ENCODE results near the gene TNFRSF8. TPM values are rescaled to one million over a fixed set of nuclear protein-coding genes. Genes with fewer than 3 reads are reported as not detected.

TNFRSF8 gene
- total and polyA plus RNA-seq, 2 donors (not counting 1 experiment from before 2014, with no cell fraction given): 0.36 to 0.57 TPM

DNA sequence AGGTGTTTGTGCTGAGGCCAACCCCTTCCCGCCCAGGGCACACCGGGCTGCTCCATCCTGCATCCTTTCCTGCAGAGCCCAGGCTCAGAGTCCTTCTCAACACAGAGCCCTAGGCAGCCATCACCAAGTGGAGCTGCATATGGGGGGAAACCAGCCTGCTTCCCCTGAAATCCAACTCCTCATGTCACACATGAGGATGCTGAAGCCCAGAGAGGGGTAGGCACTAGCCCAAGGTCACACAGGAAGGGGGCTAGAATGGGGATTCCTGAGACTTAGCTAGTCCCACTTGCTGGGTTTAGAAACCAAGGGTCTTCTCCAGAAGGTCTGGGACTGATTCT lies 98.2 kb downstream of the TNFRSF8 start:
- TF ChIP-seq, protein P1, sequence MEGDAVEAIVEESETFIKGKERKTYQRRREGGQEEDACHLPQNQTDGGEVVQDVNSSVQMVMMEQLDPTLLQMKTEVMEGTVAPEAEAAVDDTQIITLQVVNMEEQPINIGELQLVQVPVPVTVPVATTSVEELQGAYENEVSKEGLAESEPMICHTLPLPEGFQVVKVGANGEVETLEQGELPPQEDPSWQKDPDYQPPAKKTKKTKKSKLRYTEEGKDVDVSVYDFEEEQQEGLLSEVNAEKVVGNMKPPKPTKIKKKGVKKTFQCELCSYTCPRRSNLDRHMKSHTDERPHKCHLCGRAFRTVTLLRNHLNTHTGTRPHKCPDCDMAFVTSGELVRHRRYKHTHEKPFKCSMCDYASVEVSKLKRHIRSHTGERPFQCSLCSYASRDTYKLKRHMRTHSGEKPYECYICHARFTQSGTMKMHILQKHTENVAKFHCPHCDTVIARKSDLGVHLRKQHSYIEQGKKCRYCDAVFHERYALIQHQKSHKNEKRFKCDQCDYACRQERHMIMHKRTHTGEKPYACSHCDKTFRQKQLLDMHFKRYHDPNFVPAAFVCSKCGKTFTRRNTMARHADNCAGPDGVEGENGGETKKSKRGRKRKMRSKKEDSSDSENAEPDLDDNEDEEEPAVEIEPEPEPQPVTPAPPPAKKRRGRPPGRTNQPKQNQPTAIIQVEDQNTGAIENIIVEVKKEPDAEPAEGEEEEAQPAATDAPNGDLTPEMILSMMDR (IDR thresholded peaks at IDR 0.05): no peak
- no peak for TF ChIP-seq EZH2 (IDR thresholded peaks at IDR 0.05; ENCODE audit: borderline replicate concordance, insufficient read depth, low read depth, low read length, poor library complexity, severe bottlenecking)
- peak overlapping the region; percentile 91 for H3K27ac Mint-ChIP-seq
- Histone ChIP-seq H3K36me3 (replicated peaks in 1 of 2; ENCODE audit: control extremely low read depth in 1 of 2, control insufficient read depth in 1 of 2, extremely low read depth in 1 of 2, insufficient read depth in 2 of 2, low read length in 1 of 2) (no peaks in the 10 kb centered on the region), H3K79me2 (ENCODE audit: control insufficient read depth, insufficient read depth, low read length) (no peaks in the 10 kb centered on the region), H3K9me3 (ENCODE audit: control extremely low read depth in 1 of 3, control insufficient read depth in 2 of 3, insufficient read depth in 1 of 3, low read length in 2 of 3) (peaks cover 0 to 3% (median 0%) of the 10 kb centered on the region in 3 donors), H3K4me2 (replicated peaks; ENCODE audit: low read depth, low read length, poor library complexity, severe bottlenecking) (peak overlapping the region; percentile 61), H2AFZ (ENCODE audit: insufficient read depth, low read depth, low read length, poor library complexity, severe bottlenecking) (peak overlapping the region; percentile 52), H3K4me1 (ENCODE audit: control insufficient read depth in 2 of 2, insufficient read depth in 2 of 2, low read length in 2 of 2) (peaks cover 49 to 73% of the 10 kb centered on the region in 2 donors), H3K4me3 (ENCODE audit: control extremely low read depth in 1 of 5, extremely low read depth in 1 of 5, insufficient read depth in 1 of 5, low read depth in 2 of 5, low read length in 4 of 5) (no peak overlapping the region), H3K9ac (ENCODE audit: low read length) (no peak overlapping the region), H4K20me1 (ENCODE audit: control insufficient read depth, insufficient read depth, low read length, poor library complexity, severe bottlenecking) (no peaks in the 10 kb centered on the region), H3K27ac (ENCODE audit: low read length in 2 of 2) (peak overlapping the region; percentile 56 to 71), H3K27me3 (replicated peaks in 1 of 4; ENCODE audit: control extremely low read depth in 1 of 4, control insufficient read depth in 3 of 4, insufficient read depth in 4 of 4, low read length in 3 of 4) (no peaks in the 10 kb centered on the region)
- H3K4me1 Mint-ChIP-seq: peaks cover 63% of the 10 kb centered on the region
- POLR2A ChIA-PET: interaction anchor here (0.9 to 2.3 kb wide), 7 partner anchors 9 to 36 kb away, joined by 3 to 17 read pairs (median 7); no protein-coding TSS in a partner anchor
- no peaks in the 10 kb centered on the region for H3K27me3 Mint-ChIP-seq
- WGBS (ENCODE audit: insufficient coverage): no CpG with 5 or more reads among the region's 2 CpGs
- H3K4me3 Mint-ChIP-seq: peak overlapping the region; percentile 76
- intact Hi-C loops (cut with micrococcal nuclease): loop anchor here (1.0 kb wide), 1 partner anchor 8 kb away; no protein-coding TSS in a partner anchor
- DNase-seq (no peak), ATAC-seq (ENCODE audit: low read depth) (no peak)
- CTCF ChIA-PET: interaction anchor here (0.8 to 4.0 kb wide), 8 partner anchors 8 to 48 kb away, joined by 3 to 45 read pairs (median 6); no protein-coding TSS in a partner anchor
- H3K9me3 Mint-ChIP-seq (ENCODE audit: insufficient read depth): no peaks in the 10 kb centered on the region

DNA sequence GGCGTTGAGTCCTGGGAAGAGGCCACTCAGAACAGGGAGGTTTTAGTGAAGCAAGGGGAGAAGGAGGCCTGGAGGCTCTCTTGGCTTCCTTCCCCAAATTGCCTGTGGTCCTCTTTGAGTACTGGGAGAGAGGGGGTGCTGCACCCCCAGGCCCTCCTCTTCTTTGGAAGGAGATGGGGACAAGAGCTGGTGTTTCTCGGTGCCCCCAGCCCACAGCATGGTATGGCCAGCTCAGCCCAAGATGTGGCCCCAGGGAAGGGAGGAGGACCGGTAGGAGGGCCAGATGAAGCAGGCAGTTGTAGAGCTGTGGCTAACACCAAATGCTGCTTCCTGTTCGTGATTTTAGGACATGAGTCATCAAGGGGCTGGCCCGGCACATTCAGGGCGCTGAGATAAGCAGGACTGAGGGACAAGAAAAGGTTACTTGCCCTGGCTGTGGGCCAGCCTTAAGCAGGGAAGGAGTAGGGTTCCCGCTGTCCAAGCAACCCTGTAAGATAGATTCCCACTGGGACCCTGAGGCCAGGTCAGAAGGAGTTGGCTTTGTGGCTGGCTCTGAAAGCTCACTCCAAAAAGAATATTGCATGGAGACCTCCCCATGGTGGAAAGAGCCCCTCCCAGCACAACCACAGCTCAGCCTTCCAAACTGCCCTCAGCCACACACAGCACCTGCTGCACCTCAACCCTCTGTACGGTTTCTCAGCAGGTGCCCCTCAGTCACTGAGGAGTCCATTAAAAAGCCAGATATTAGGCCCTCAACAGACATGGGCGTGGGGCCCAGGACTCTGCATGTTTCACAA lies 98.8 kb downstream of the TNFRSF8 start:
- Histone ChIP-seq H3K4me1 (ENCODE audit: control insufficient read depth in 2 of 2, insufficient read depth in 2 of 2, low read length in 2 of 2) (peaks cover 48 to 73% of the 10 kb centered on the region in 2 donors), H3K27ac (ENCODE audit: low read length in 2 of 2) (peak overlapping the region; percentile 56 to 71), H3K36me3 (replicated peaks in 1 of 2; ENCODE audit: control extremely low read depth in 1 of 2, control insufficient read depth in 1 of 2, extremely low read depth in 1 of 2, insufficient read depth in 2 of 2, low read length in 1 of 2) (no peaks in the 10 kb centered on the region), H4K20me1 (ENCODE audit: control insufficient read depth, insufficient read depth, low read length, poor library complexity, severe bottlenecking) (no peaks in the 10 kb centered on the region), H2AFZ (ENCODE audit: insufficient read depth, low read depth, low read length, poor library complexity, severe bottlenecking) (peak overlapping the region; percentile 52), H3K27me3 (replicated peaks in 1 of 4; ENCODE audit: control extremely low read depth in 1 of 4, control insufficient read depth in 3 of 4, insufficient read depth in 4 of 4, low read length in 3 of 4) (no peaks in the 10 kb centered on the region), H3K9me3 (ENCODE audit: control extremely low read depth in 1 of 3, control insufficient read depth in 2 of 3, insufficient read depth in 1 of 3, low read length in 2 of 3) (peaks cover 0 to 3% (median 0%) of the 10 kb centered on the region in 3 donors), H3K4me2 (replicated peaks; ENCODE audit: low read depth, low read length, poor library complexity, severe bottlenecking) (peak overlapping the region; percentile 61), H3K9ac (ENCODE audit: low read length) (no peak overlapping the region), H3K79me2 (ENCODE audit: control insufficient read depth, insufficient read depth, low read length) (peaks cover 4% of the 10 kb centered on the region), H3K4me3 (ENCODE audit: control extremely low read depth in 1 of 5, extremely low read depth in 1 of 5, insufficient read depth in 1 of 5, low read depth in 2 of 5, low read length in 4 of 5) (no peak overlapping the region)
- peak overlapping the region; percentile 91 for H3K27ac Mint-ChIP-seq
- ChIA-PET CTCF (interaction anchor here (0.6 to 4.0 kb wide), 11 partner anchors 9 to 48 kb away, joined by 3 to 45 read pairs (median 4); no protein-coding TSS in a partner anchor), POLR2A (interaction anchor here (0.9 to 2.3 kb wide), 7 partner anchors 8 to 37 kb away, joined by 3 to 17 read pairs (median 7); no protein-coding TSS in a partner anchor)
- WGBS (ENCODE audit: insufficient coverage): 17% methylated on average over 9 of the region's 9 CpGs
- peak overlapping the region; percentile 76 for H3K4me3 Mint-ChIP-seq
- no peaks in the 10 kb centered on the region for H3K27me3 Mint-ChIP-seq
- ATAC-seq (ENCODE audit: low read depth): peak; percentile 76
- DNase-seq: peak; percentile 78
- H3K9me3 Mint-ChIP-seq (ENCODE audit: insufficient read depth): no peaks in the 10 kb centered on the region
- no peak for TF ChIP-seq EZH2 (IDR thresholded peaks at IDR 0.05; ENCODE audit: borderline replicate concordance, insufficient read depth, low read depth, low read length, poor library complexity, severe bottlenecking)
- TF ChIP-seq, protein P1 (IDR thresholded peaks at IDR 0.05): no peak
- intact Hi-C loops (cut with micrococcal nuclease): loop anchor here (1.0 kb wide), 1 partner anchor 9 kb away; no protein-coding TSS in a partner anchor
- H3K4me1 Mint-ChIP-seq: peaks cover 62% of the 10 kb centered on the region
